HG03457 (cell line): ENCODE measurements around the gene NDUFV1.
"Not testable (repeated sequence)": the region's sequence is repeated elsewhere in the genome, so short reads cannot be mapped to it uniquely, and the experiment has no call there.

Experiments used
- ATAC-seq: cut with Tn5 transposase; IDR thresholded peaks from one replicate; pipeline ENCODE4 v1.9.1; 2021; ENCODE audit warnings: moderate number of reproducible peaks; ENCODE audit not compliant: unreplicated experiment

The NDUFV1 gene

GRCh38 chr11:67606492-67607295 is at the start of gene NDUFV1:
NDUFV1 (plus strand) TSS chr11:67606936; CDS start chr11:67607005, 69 bp downstream.
- ATAC-seq: peak; percentile 78

- no peak for ATAC-seq
Measured at GRCh38 chr11:67558084-67558772, 48.5 kb upstream of the NDUFV1 start.

- peak; percentile 54 for ATAC-seq
Measured at GRCh38 chr11:67561971-67562619, 44.6 kb upstream of the NDUFV1 start.

GRCh38 chr11:67562963-67563704 is 43.6 kb upstream of the NDUFV1 start:
- no peak for ATAC-seq

GRCh38 chr11:67563705-67564114 is 43.0 kb upstream of the NDUFV1 start:
- not testable (repeated sequence) for ATAC-seq

GRCh38 chr11:67564230-67564629 is 42.5 kb upstream of the NDUFV1 start:
- ATAC-seq: no peak

GRCh38 chr11:67571443-67571842 is 35.3 kb upstream of the NDUFV1 start:
- ATAC-seq: no peak

- no peak for ATAC-seq
Measured at GRCh38 chr11:67572305-67572704, 34.4 kb upstream of the NDUFV1 start.

GRCh38 chr11:67572747-67573419 is 33.9 kb upstream of the NDUFV1 start:
- ATAC-seq: no peak

GRCh38 chr11:67574938-67575337 is 31.8 kb upstream of the NDUFV1 start:
- ATAC-seq: no peak

- no peak for ATAC-seq
Measured at GRCh38 chr11:67576735-67577475, 29.8 kb upstream of the NDUFV1 start.

GRCh38 chr11:67577951-67578350 is 28.8 kb upstream of the NDUFV1 start:
- ATAC-seq: no peak

- ATAC-seq: no peak
Measured at GRCh38 chr11:67581469-67581868, 25.3 kb upstream of the NDUFV1 start.

- no peak for ATAC-seq
Measured at GRCh38 chr11:67582011-67582410, 24.7 kb upstream of the NDUFV1 start.

GRCh38 chr11:67583247-67584204 is 23.2 kb upstream of the NDUFV1 start, which contains the start of gene GSTP1:
GSTP1 (plus strand) TSS chr11:67583812; CDS start chr11:67583844, 32 bp downstream.
- ATAC-seq: no peak

- no peak for ATAC-seq
Measured at GRCh38 chr11:67584205-67584880, 22.4 kb upstream of the NDUFV1 start.

GRCh38 chr11:67584881-67585873 is 21.6 kb upstream of the NDUFV1 start:
- no peak for ATAC-seq
